Hepatocyte (in vitro differentiated cells): ENCODE measurements around the gene MAP3K3.

Source experiments
- CTCF ChIP-seq: fragments of 200-600 bp; sonication (generic); IDR thresholded peaks from 2 replicates; pipeline ENCODE4 v1.5.1; 2016; ENCODE audit warnings: antibody characterized with exemption, mild to moderate bottlenecking; ENCODE audit not compliant: poor library complexity
- EZH2 ChIP-seq: fragments of 200-600 bp; sonication (generic); IDR thresholded peaks from 2 replicates; pipeline ENCODE4 v1.6.1; 2016; ENCODE audit warnings: antibody characterized with exemption, mild to moderate bottlenecking, borderline replicate concordance
- EZH2phosphoT487 ChIP-seq: fragments of 200-600 bp; sonication (generic); IDR thresholded peaks from one replicate; pipeline ENCODE4 v1.6.1; 2018; ENCODE audit warnings: antibody characterized with exemption, mild to moderate bottlenecking, low read depth, moderate library complexity; ENCODE audit not compliant: unreplicated experiment, severe bottlenecking

- no peak for TF ChIP-seq CTCF
- TF ChIP-seq EZH2: no peak
- TF ChIP-seq EZH2phosphoT487: no peak
Observed at GRCh38 chr17:63685578-63685977, 63.4 kb downstream of the MAP3K3 start.
